ENCODE data around the gene SRSF5.
"Not testable (repeated sequence)": the region's sequence is repeated elsewhere in the genome, so short reads cannot be mapped to it uniquely, and the experiment has no call there.

The SRSF5 gene

GRCh38 chr14:69811868-69812252 is 44.9 kb downstream of the SRSF5 start:
- in situ Hi-C loops (cut with HindIII; ENCODE audit: low sequenced_read_pairs): no loop called here
- no peak for TF ChIP-seq CTCF (IDR thresholded peaks at IDR 0.05; ENCODE audit: low read depth, low read length)
- no peak for DNase-seq (ENCODE audit: low read depth, low spot score)
- no peak overlapping the region for H3K4me3 ChIP-seq (ENCODE audit: low read depth, low read length)

GRCh38 chr14:69812711-69813110 is 45.8 kb downstream of the SRSF5 start:
- TF ChIP-seq CTCF (IDR thresholded peaks at IDR 0.05; ENCODE audit: low read depth, low read length): no peak
- DNase-seq (ENCODE audit: low read depth, low spot score): no peak

DNA sequence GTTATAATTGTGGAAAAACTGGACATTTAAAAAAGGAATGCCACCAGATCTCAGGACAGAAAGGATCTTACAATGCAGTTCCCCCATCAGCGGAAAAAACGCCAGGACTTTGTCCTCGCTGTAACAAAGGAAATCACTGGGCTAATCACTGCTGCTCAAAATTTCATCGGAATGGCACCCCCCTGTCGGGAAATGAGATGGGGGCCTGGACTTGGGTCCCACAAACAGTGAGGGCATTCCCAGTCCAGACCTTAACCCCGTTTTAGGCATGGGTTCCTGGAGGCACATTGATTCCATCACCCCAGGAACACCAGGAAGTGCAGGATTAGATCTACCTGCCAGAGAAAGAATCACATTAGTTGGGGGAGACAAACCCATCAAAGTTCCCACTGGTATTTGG is 46.4 kb downstream of the SRSF5 start:
- DNase-seq (ENCODE audit: low read depth, low spot score); H3K4me3 ChIP-seq (ENCODE audit: low read depth, low read length); in situ Hi-C loops (cut with HindIII; ENCODE audit: low sequenced_read_pairs): not testable (repeated sequence)

More at GRCh38 chr14:69812711-69813110, 45.8 kb downstream of the SRSF5 start:
- in situ Hi-C loops (cut with HindIII; ENCODE audit: low sequenced_read_pairs): no loop called here
- H3K4me3 ChIP-seq (ENCODE audit: low read depth, low read length): no peak overlapping the region

GRCh38 chr14:69814397-69814796 is 47.5 kb downstream of the SRSF5 start:
- no peak for DNase-seq (ENCODE audit: low read depth, low spot score)
- no peak for TF ChIP-seq CTCF (IDR thresholded peaks at IDR 0.05; ENCODE audit: low read depth, low read length)
- in situ Hi-C loops (cut with HindIII; ENCODE audit: low sequenced_read_pairs): no loop called here
- H3K4me3 ChIP-seq (ENCODE audit: low read depth, low read length): no peak overlapping the region

DNA sequence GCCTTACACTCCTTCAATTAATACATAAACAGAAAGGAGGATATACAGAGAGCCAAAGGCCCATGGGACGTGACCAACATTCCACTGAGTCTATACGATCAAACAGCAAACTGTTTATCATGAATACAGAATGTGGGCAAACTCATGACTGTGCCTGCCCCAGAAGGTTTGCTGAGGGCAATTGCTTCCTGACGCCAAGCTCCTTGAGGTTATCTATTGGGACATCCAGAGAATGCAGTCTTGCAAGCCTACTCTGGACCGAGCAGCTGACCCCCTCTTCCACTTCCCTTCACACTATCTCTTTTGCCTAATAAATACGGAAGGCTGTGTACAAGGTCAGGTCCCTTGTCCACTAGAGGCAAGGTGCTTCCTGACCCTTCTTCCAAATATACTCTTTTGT is 48.6 kb downstream of the SRSF5 start:
- no peak for DNase-seq (ENCODE audit: low read depth, low spot score)
- TF ChIP-seq CTCF (IDR thresholded peaks at IDR 0.05; ENCODE audit: low read depth, low read length): no peak
- no peak overlapping the region for H3K4me3 ChIP-seq (ENCODE audit: low read depth, low read length)
- in situ Hi-C loops (cut with HindIII; ENCODE audit: low sequenced_read_pairs): no loop called here

DNA sequence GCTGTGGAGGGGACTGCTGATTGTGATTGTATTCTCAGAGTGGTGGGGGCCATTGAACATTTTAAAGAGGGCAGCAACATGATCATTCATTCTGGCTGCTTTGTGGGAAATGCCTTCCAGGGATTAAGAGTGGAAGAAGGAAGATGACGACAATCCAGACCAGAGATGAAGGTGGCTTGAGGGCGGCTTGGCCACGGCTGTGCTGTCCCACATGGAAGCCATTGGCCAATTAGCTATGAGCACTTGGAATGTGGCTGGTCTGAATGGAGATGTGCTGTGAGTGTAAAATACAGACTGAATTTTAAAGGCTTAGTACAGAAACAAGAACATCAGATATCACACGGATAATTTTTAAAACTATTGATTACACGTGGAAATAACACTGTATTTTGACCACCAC is 49.3 kb downstream of the SRSF5 start:
- in situ Hi-C loops (cut with HindIII; ENCODE audit: low sequenced_read_pairs): no loop called here
- H3K4me3 ChIP-seq (ENCODE audit: low read depth, low read length): no peak overlapping the region
- no peak for DNase-seq (ENCODE audit: low read depth, low spot score)
- TF ChIP-seq CTCF (IDR thresholded peaks at IDR 0.05; ENCODE audit: low read depth, low read length): no peak

GRCh38 chr14:69818758-69819191 is 51.8 kb downstream of the SRSF5 start:
- no peak overlapping the region for H3K4me3 ChIP-seq (ENCODE audit: low read depth, low read length)
- TF ChIP-seq CTCF (IDR thresholded peaks at IDR 0.05; ENCODE audit: low read depth, low read length): peak; percentile 72
- peak; percentile 68 for DNase-seq (ENCODE audit: low read depth, low spot score)
- in situ Hi-C loops (cut with HindIII; ENCODE audit: low sequenced_read_pairs): no loop called here
